ENCODE measurements around the gene POLR1C.
"Not testable (repeated sequence)": the region's sequence is repeated elsewhere in the genome, so short reads cannot be mapped to it uniquely, and the experiment has no call there.

POLR1C gene

GRCh38 chr6:43511824-43512415 lies 5.0 kb upstream of the POLR1C start:
- DNase-seq = no peak

GRCh38 chr6:43515808-43516207 lies 1.1 kb upstream of the POLR1C start:
- DNase-seq = no peak

- DNase-seq = no peak
These were observed 557 bp upstream of the POLR1C start for GRCh38 chr6:43516367-43516696.

GRCh38 chr6:43517505-43518357 lies 842 bp downstream of the POLR1C start:
- DNase-seq = no peak

GRCh38 chr6:43520097-43520496 lies 3.2 kb downstream of the POLR1C start:
- DNase-seq = no peak

- no peak for DNase-seq
These were observed 4.9 kb downstream of the POLR1C start for GRCh38 chr6:43521836-43522235.

GRCh38 chr6:43522547-43523261 lies 5.8 kb downstream of the POLR1C start:
- DNase-seq = no peak

- no peak for DNase-seq
These were observed 6.4 kb downstream of the POLR1C start for GRCh38 chr6:43523284-43523683.

GRCh38 chr6:43524483-43524961 lies 7.6 kb downstream of the POLR1C start:
- DNase-seq = no peak

- no peak for DNase-seq
These were observed 15.3 kb downstream of the POLR1C start for GRCh38 chr6:43532201-43532600.

- DNase-seq = not testable (repeated sequence)
These were observed 22.1 kb downstream of the POLR1C start for GRCh38 chr6:43538986-43539385.

GRCh38 chr6:43539409-43539808 lies 22.5 kb downstream of the POLR1C start:
- not testable (repeated sequence) for DNase-seq

GRCh38 chr6:43540507-43540906 lies 23.6 kb downstream of the POLR1C start:
- DNase-seq = no peak

GRCh38 chr6:43541774-43542471 lies 25.0 kb downstream of the POLR1C start:
- no peak for DNase-seq

GRCh38 chr6:43544461-43544860 lies 27.6 kb downstream of the POLR1C start:
- no peak for DNase-seq

GRCh38 chr6:43547222-43547621 lies 30.3 kb downstream of the POLR1C start:
- DNase-seq = no peak

- not testable (repeated sequence) for DNase-seq
These were observed 40.7 kb downstream of the POLR1C start for GRCh38 chr6:43557620-43558019.

GRCh38 chr6:43559328-43559727 lies 42.4 kb downstream of the POLR1C start:
- DNase-seq = no peak

GRCh38 chr6:43570876-43571441 lies 54.1 kb downstream of the POLR1C start:
- no peak for DNase-seq

All from GDM1 (cell line).